ENCODE results near the gene CSTF2T. TPM values are rescaled to one million over a fixed set of nuclear protein-coding genes. Genes with fewer than 3 reads are reported as not detected.

Gene CSTF2T
- total RNA-seq, 4 donors from 2014 or later = 16.9 to 33.7 (median 23.4) TPM

DNA sequence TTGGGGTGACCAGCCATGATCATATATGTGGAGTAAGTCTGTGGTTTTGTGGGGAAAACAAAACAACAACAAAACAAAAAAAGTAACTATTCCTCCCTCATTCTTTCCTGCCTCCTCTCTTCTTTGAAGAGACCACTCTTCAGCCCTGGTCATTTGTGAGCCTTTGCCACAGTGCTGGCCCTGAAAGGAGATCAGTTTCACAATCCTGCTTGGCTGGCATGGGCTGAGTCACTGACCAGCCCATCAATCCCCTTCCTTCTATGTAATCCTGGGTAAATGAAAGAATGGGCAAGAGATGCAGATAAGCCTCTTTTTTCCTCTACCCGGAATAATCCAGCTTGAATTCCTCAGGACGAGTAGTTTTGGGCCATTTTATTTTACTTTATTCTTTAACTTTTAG is 13.6 kb downstream of the CSTF2T start:
- TF ChIP-seq, protein P1, sequence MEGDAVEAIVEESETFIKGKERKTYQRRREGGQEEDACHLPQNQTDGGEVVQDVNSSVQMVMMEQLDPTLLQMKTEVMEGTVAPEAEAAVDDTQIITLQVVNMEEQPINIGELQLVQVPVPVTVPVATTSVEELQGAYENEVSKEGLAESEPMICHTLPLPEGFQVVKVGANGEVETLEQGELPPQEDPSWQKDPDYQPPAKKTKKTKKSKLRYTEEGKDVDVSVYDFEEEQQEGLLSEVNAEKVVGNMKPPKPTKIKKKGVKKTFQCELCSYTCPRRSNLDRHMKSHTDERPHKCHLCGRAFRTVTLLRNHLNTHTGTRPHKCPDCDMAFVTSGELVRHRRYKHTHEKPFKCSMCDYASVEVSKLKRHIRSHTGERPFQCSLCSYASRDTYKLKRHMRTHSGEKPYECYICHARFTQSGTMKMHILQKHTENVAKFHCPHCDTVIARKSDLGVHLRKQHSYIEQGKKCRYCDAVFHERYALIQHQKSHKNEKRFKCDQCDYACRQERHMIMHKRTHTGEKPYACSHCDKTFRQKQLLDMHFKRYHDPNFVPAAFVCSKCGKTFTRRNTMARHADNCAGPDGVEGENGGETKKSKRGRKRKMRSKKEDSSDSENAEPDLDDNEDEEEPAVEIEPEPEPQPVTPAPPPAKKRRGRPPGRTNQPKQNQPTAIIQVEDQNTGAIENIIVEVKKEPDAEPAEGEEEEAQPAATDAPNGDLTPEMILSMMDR (IDR thresholded peaks at IDR 0.05) = no peak
- DNase-seq (ENCODE audit: low spot score) = no peak
- ATAC-seq (ENCODE audit: low FRiP score) = peak; percentile 90

DNA sequence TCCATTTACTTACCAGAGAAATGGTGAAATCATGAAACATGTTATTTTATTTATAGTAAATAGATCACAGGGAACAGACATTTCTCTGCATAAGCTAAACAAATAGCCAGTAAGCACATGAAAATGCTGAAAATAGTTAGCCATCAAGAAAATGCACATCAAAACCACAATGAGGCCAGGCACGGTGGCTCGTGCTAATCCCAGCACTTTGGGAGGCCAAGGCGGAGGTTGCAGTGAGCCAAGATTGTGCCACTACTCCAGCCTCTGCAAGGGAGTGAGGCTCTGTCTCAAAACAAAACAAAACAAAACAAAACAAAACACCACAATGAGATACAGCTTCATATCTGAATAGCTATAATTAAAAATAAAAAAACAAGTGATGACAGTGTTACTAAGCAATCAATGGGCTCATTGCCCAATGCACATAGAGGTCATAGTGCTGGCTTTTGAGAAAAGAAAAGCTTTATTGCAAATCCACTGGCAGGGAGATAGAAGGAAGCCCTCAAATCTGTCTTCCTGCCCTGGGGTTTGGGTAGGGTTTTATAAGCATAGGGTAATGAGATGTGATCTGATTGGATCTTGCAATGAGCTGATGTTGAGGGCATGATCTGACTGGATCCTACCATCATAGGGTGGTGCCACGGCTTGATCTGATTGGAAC is 16.2 kb downstream of the CSTF2T start:
- TF ChIP-seq, protein P1 (IDR thresholded peaks at IDR 0.05) = no peak
- no peak for DNase-seq (ENCODE audit: low spot score)
- no peak for ATAC-seq (ENCODE audit: low FRiP score)

DNA sequence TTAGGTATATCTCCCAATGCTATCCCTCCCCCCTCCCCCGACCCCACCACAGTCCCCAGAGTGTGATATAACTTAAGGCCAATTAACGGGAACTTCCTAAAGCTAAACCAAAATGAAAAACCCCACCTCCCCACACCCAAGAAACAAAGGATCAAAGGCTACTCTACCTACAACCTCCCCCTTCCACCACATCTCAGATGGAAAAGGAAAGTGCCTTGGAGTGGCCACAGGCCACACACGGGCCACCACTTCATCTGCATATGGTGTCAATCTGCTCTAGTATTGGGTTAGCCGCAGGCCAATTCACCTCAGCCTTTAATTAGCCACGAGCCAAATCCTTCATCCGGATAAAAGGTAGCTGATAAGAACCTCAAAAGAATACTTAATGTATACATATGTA is 19.6 kb downstream of the CSTF2T start:
- no peak for ATAC-seq (ENCODE audit: low FRiP score)
- TF ChIP-seq, protein P1 (IDR thresholded peaks at IDR 0.05) = no peak
- DNase-seq (ENCODE audit: low spot score) = no peak

DNA sequence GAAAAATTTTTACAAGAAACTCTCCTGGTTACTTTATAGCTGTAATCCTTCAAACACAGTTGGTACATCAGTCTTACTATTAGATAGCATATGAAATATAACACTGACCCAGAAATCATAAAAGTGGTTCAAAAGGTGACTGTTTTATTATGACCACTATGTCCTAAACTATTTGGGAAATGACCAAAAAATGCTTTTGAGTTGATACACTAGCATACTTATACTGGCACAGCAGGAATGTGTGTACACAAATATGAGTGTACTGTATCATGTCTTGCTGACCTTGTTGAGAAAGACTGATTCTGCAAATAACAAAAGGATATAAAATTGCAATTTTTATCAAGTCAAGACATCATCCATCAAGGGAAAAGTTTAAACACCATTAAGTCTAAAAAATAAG is 24.3 kb downstream of the CSTF2T start:
- TF ChIP-seq, protein P1 (IDR thresholded peaks at IDR 0.05) = no peak
- DNase-seq (ENCODE audit: low spot score) (no peak), ATAC-seq (ENCODE audit: low FRiP score) (no peak)

DNA sequence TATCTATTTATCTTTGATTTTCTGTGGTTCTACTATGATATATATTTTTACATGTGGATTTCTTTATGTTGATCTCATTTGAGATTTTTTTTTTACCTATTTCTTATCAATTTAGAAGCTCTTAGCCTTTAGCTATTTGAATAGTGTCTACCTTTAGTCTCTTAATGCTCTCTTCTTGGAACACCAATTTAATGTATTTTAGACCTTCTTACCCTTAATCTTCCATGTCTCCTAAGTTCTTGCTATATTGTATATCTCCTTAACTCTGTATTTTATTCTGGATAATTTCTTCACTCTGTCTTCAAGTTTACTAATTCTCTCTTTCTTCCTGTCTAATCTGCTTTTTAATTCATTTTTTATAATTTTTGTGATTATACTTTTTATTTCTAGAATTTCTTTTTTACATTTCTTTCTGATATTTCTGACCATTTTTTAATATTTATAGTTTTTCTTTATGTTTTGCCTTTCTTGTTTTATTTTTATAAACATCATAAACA is 27.3 kb downstream of the CSTF2T start:
- DNase-seq (ENCODE audit: low spot score) (no peak), ATAC-seq (ENCODE audit: low FRiP score) (no peak)
- TF ChIP-seq, protein P1 (IDR thresholded peaks at IDR 0.05) = no peak

DNA sequence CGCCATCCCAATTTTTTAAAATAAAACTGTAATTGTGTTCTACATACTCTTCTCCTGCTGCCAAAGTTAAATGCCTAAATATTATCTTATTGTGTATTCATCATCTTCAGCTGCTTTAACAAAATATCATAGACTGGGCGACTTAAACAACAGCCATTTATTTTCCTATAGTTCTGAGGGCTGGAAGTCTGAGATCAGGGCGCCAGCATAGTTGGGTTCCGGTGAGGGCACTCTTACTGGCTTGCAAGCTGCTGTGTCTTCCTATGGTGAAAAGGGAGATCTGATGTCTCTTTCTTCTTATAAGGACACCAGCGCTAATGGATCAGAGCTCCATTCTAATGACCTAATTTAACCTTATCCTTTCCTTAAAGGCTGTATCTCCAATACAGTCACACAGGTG is 30.4 kb downstream of the CSTF2T start:
- TF ChIP-seq, protein P1 (IDR thresholded peaks at IDR 0.05) = no peak
- DNase-seq (ENCODE audit: low spot score) = no peak
- ATAC-seq (ENCODE audit: low FRiP score) = no peak

DNA sequence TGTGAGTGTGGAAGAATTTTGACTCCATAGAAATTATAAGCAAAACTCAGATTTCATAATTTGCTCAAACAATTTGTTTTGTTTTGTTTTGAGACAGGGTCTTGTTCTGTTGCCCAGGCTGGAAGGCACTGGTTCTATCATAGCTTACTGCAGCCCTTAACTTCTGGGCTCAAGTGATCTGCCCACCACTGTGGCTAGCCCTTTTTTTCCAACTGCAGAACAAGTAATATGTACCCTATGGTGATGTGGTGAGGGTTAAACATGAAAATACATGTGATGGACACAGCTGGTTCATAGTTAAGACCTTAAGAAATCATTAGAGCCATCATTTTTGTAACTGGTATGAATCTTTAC is 31.1 kb downstream of the CSTF2T start:
- ATAC-seq (ENCODE audit: low FRiP score) = no peak
- no peak for DNase-seq (ENCODE audit: low spot score)
- TF ChIP-seq, protein P1 (IDR thresholded peaks at IDR 0.05) = no peak

All from omental fat pad (tissue), 4 donors.